ENCODE results near the gene TTC39B. TPM values are rescaled to one million over a fixed set of nuclear protein-coding genes. Genes with fewer than 3 reads are reported as not detected.
A peak's percentile ranks its signal among the peaks of the same experiment; 100 is the strongest.

TTC39B gene
- total and polyA plus RNA-seq, 9 donors: 1.4 to 4.3 (median 2.4) TPM

DNA sequence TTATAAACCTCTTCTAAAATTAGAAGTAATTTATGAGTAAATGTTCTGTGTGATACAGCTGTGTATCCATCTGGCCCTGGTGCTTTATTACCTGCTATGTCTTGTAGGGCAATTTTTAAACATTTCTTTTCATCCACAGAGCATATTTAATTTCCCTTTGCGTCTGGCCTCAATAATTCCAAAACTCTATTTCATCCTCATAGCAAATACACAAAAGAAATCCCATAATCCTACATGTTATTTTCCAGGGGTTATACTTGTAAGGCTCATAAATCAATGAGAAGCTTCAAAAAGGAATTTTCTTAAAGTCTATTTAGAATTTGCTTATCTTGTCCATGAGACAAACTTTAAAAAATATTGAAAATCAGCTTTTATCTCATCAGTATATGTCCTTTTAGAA is 167.0 kb downstream of the TTC39B start:
- peak; percentile 46 for DNase-seq
- no CpG with 5 or more reads among the region's 1 CpG for WGBS (ENCODE audit: insufficient coverage)
- peaks cover 8% of the 10 kb centered on the region for H3K4me1 ChIP-seq (ENCODE audit: control insufficient read depth, insufficient read depth, low read length)
- H3K36me3 ChIP-seq (ENCODE audit: control insufficient read depth, insufficient read depth, low read length): no peaks in the 10 kb centered on the region
- no peaks in the 10 kb centered on the region for H3K9me3 ChIP-seq (replicated peaks; ENCODE audit: control insufficient read depth, low read depth, low read length)
- H3K27me3 ChIP-seq (ENCODE audit: control insufficient read depth, insufficient read depth, low read length): no peaks in the 10 kb centered on the region
- no peak overlapping the region for H3K4me3 ChIP-seq (ENCODE audit: low read length)
- H3K27ac ChIP-seq (ENCODE audit: low read length): no peak overlapping the region

DNA sequence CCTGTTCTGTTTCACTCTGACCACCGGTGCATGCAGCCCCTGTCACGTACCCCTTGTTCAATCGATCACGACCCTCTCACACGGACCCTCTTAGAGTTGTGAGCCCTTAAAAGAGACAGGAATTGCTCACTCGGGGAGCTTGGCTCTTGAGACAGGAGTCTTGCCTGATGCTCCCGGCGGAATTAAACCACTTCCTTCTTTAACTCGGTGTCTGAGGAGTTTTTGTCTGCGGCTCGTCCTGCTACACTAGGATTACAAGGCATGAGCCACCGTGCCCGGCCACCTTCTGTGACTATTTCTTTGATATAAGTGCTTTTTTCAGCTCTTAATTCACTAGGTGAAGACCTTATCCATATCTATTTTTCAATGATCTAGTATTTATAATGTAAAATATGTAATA is 167.5 kb downstream of the TTC39B start:
- H3K4me1 ChIP-seq (ENCODE audit: control insufficient read depth, insufficient read depth, low read length): peaks cover 8% of the 10 kb centered on the region
- 32% methylated on average over 8 of the region's 13 CpGs for WGBS (ENCODE audit: insufficient coverage)
- no peak overlapping the region for H3K4me3 ChIP-seq (ENCODE audit: low read length)
- no peaks in the 10 kb centered on the region for H3K27me3 ChIP-seq (ENCODE audit: control insufficient read depth, insufficient read depth, low read length)
- peak; percentile 52 for DNase-seq
- H3K9me3 ChIP-seq (replicated peaks; ENCODE audit: control insufficient read depth, low read depth, low read length): no peaks in the 10 kb centered on the region
- H3K27ac ChIP-seq (ENCODE audit: low read length): no peak overlapping the region
- no peaks in the 10 kb centered on the region for H3K36me3 ChIP-seq (ENCODE audit: control insufficient read depth, insufficient read depth, low read length)

DNA sequence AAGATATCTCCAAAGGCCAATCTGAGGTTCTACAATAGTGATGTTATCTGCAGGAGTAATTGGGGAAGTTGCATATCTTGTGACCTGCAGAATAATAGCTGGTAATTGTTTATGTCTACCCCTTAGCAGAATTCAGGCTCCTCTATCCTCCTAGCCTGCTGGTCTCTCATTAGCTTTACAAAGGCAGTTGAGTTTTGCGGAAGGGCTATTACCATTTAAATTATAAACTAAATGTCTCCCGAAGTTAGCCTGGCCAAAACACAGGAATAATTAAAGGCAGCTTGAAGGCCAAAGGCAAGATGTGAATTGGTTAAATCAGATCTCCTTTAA is 168.7 kb downstream of the TTC39B start:
- H3K4me3 ChIP-seq (ENCODE audit: low read length): no peak overlapping the region
- WGBS (ENCODE audit: insufficient coverage): no CpG with 5 or more reads among the region's 2 CpGs
- no peaks in the 10 kb centered on the region for H3K36me3 ChIP-seq (ENCODE audit: control insufficient read depth, insufficient read depth, low read length)
- H3K9me3 ChIP-seq (replicated peaks; ENCODE audit: control insufficient read depth, low read depth, low read length): no peaks in the 10 kb centered on the region
- no peak overlapping the region for H3K27ac ChIP-seq (ENCODE audit: low read length)
- peaks cover 6% of the 10 kb centered on the region for H3K4me1 ChIP-seq (ENCODE audit: control insufficient read depth, insufficient read depth, low read length)
- no peaks in the 10 kb centered on the region for H3K27me3 ChIP-seq (ENCODE audit: control insufficient read depth, insufficient read depth, low read length)
- no peak for DNase-seq

DNA sequence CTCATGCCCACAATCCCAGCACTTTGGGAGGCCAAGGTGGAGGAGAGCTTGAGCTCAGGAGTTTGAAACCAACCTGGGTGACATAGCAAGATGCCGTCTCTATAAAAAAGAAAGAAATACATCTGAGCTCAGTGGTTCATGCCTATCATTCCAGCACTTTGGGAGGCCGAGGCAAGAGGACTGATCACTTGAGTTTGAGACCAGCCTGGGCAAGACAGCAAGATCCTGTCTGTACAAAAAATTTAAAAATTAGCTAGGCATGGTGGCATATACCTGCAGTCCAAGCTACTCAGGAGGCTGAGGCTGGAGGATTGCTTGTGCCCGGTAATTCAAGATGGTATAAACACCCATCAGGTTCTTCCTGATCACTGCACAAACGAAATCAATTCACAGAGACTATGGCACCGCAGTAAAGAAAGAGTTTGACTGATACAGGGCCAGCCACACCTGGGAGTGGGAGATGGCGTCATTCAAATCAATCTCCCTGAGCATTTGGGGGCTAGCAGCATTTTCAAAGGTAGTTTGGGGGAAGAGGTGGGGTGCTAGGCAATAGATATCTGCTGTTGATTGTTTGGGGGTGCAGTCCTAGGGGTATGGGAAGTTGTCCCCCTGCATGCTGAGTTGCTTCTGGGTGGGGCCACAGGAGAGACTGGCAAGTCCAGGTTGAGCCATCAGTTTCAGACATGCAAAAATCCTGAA is 169.2 kb downstream of the TTC39B start:
- 100% methylated on average over 3 of the region's 6 CpGs for WGBS (ENCODE audit: insufficient coverage)

DNA sequence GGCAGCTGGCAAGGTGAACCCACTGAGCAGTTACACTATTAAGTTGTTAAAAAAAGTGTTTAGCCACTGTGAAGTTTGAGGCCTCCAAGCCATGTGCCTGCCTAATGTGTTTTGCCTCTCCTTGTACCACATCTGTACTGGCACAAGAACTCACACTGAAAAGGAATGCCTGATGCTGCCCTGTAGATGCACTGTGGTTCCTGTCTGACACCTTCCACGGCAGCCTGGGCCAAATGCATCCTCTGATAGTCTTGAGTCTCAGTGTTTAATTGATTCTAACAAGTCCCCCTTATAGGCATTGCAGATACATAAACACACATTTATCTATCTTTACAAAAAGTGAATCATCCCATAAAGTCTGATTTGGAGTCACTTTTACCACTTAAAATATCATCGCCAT is 169.9 kb downstream of the TTC39B start:
- DNase-seq: no peak

More for the DNA sequence above, 169.2 kb downstream of the TTC39B start:
- DNase-seq: no peak
- no peaks in the 10 kb centered on the region for H3K27me3 ChIP-seq (ENCODE audit: control insufficient read depth, insufficient read depth, low read length)
- no peak overlapping the region for H3K4me3 ChIP-seq (ENCODE audit: low read length)
- peaks cover 6% of the 10 kb centered on the region for H3K4me1 ChIP-seq (ENCODE audit: control insufficient read depth, insufficient read depth, low read length)
- no peak overlapping the region for H3K27ac ChIP-seq (ENCODE audit: low read length)
- no peaks in the 10 kb centered on the region for H3K9me3 ChIP-seq (replicated peaks; ENCODE audit: control insufficient read depth, low read depth, low read length)
- H3K36me3 ChIP-seq (ENCODE audit: control insufficient read depth, insufficient read depth, low read length): no peaks in the 10 kb centered on the region

DNA sequence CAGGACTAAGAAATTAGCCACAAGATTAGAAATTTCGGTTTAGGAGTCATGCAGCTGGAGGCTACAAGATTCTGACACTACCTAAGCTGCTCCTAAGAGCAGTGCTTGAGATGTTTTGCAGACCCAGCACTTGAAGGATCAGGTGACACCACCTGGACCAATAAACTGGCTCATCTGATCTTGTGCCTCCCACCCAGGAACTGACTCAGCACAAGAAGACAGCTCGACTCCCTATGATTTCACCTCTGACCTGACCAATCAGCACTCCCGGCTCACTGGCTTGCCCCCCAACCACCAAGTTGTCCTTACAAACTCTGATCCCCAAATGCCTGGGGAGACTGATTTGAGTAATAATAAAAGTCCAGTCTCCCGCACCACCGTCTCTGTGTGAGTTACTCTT is 170.4 kb downstream of the TTC39B start:
- DNase-seq: no peak
- H3K27ac ChIP-seq (ENCODE audit: low read length): no peak overlapping the region
- H3K27me3 ChIP-seq (ENCODE audit: control insufficient read depth, insufficient read depth, low read length): no peaks in the 10 kb centered on the region
- H3K36me3 ChIP-seq (ENCODE audit: control insufficient read depth, insufficient read depth, low read length): no peaks in the 10 kb centered on the region
- no peaks in the 10 kb centered on the region for H3K9me3 ChIP-seq (replicated peaks; ENCODE audit: control insufficient read depth, low read depth, low read length)
- no peak overlapping the region for H3K4me3 ChIP-seq (ENCODE audit: low read length)
- peaks cover 6% of the 10 kb centered on the region for H3K4me1 ChIP-seq (ENCODE audit: control insufficient read depth, insufficient read depth, low read length)
- WGBS (ENCODE audit: insufficient coverage): 79% methylated on average over 3 of the region's 5 CpGs

More for the DNA sequence above, 169.9 kb downstream of the TTC39B start:
- Histone ChIP-seq H3K27ac (ENCODE audit: low read length) (no peak overlapping the region), H3K4me1 (ENCODE audit: control insufficient read depth, insufficient read depth, low read length) (peaks cover 6% of the 10 kb centered on the region), H3K4me3 (ENCODE audit: low read length) (no peak overlapping the region), H3K27me3 (ENCODE audit: control insufficient read depth, insufficient read depth, low read length) (no peaks in the 10 kb centered on the region), H3K36me3 (ENCODE audit: control insufficient read depth, insufficient read depth, low read length) (no peaks in the 10 kb centered on the region), H3K9me3 (replicated peaks; ENCODE audit: control insufficient read depth, low read depth, low read length) (no peaks in the 10 kb centered on the region)
- WGBS (ENCODE audit: insufficient coverage): 80% methylated on average over 1 of the region's 2 CpGs

DNA sequence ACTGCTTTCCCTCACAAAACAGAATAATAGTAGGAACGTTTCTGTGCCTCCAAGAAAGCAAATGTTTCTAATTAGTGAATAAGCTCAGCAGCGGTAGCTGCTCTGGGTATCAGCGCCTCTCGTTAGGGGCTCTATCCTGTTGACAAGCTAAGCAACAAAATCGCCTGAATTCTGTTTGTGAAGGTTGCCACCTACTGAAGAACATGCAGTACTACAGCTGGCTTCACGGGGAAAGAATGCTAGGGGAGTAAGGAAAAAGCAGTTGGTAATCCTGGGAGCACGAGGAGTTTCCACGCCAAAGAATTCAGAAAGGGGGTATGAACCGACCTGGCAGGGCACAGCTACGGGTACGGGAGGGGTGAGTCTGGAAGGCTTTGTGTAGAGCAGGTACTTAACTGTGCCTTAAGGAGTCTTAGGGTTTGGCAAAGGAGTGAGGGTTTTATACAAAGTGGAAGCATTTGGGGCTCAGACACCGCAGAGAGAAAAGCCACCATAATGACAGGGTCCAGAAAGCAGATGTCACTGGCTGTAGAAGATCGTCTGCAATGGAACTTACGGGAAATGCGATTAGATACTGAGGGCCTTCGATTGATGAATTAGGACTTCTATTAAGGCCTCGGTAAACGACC is 171.7 kb downstream of the TTC39B start:
- WGBS (ENCODE audit: insufficient coverage): 20% methylated on average over 18 of the region's 18 CpGs
- no peaks in the 10 kb centered on the region for H3K27me3 ChIP-seq (ENCODE audit: control insufficient read depth, insufficient read depth, low read length)
- no peak overlapping the region for H3K27ac ChIP-seq (ENCODE audit: low read length)
- peaks cover 6% of the 10 kb centered on the region for H3K4me1 ChIP-seq (ENCODE audit: control insufficient read depth, insufficient read depth, low read length)
- no peaks in the 10 kb centered on the region for H3K36me3 ChIP-seq (ENCODE audit: control insufficient read depth, insufficient read depth, low read length)
- DNase-seq: peak; percentile 93
- H3K4me3 ChIP-seq (ENCODE audit: low read length): no peak overlapping the region
- H3K9me3 ChIP-seq (replicated peaks; ENCODE audit: control insufficient read depth, low read depth, low read length): no peaks in the 10 kb centered on the region

DNA sequence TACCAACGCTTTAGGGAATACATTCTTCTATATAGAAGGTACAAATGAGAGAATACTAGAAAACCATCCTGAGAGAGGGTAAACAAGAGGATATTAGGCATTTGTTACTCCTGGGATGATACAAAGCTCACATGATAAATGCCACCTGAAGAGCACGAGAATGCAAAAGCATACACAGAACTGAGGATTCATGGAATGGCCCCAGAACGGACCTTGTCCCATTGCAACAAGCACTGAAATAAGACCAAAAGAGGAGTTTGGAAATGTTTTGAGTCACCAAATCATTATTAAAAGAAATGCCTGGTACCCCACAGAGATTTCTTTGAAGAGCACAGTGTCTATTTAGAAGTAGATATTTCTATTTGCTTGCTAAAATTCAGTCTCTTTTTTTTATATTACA is 173.5 kb downstream of the TTC39B start:
- H3K4me1 ChIP-seq (ENCODE audit: control insufficient read depth, insufficient read depth, low read length): peaks cover 6% of the 10 kb centered on the region
- H3K9me3 ChIP-seq (replicated peaks; ENCODE audit: control insufficient read depth, low read depth, low read length): no peaks in the 10 kb centered on the region
- H3K4me3 ChIP-seq (ENCODE audit: low read length): no peak overlapping the region
- DNase-seq: no peak
- H3K27me3 ChIP-seq (ENCODE audit: control insufficient read depth, insufficient read depth, low read length): no peaks in the 10 kb centered on the region
- no peaks in the 10 kb centered on the region for H3K36me3 ChIP-seq (ENCODE audit: control insufficient read depth, insufficient read depth, low read length)
- H3K27ac ChIP-seq (ENCODE audit: low read length): no peak overlapping the region
- WGBS (ENCODE audit: insufficient coverage): no CpG with 5 or more reads among the region's 3 CpGs

DNA sequence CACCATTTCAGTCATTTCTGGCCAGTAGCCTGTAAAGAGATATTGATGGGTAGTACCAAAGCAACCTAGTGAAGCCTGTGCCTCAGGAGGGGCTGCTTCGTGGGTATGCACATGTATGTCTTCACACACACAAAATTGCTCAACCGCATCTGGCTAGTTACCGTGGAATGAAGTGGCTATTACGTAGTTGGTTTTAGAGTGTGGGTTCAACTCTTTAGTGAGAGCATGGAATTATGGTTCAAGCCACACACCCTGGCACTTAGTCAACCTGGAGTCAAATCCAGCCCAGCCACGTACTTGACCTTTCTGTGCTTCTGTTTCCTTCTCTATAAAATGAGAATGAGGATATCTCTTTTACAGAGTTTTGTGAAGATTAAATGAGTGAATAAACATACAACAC is 174.9 kb downstream of the TTC39B start:
- Histone ChIP-seq H3K4me1 (ENCODE audit: control insufficient read depth, insufficient read depth, low read length) (peaks cover 6% of the 10 kb centered on the region), H3K9me3 (replicated peaks; ENCODE audit: control insufficient read depth, low read depth, low read length) (no peaks in the 10 kb centered on the region), H3K27ac (ENCODE audit: low read length) (no peak overlapping the region), H3K36me3 (ENCODE audit: control insufficient read depth, insufficient read depth, low read length) (no peaks in the 10 kb centered on the region), H3K27me3 (ENCODE audit: control insufficient read depth, insufficient read depth, low read length) (no peaks in the 10 kb centered on the region), H3K4me3 (ENCODE audit: low read length) (no peak overlapping the region)
- no peak for DNase-seq
- WGBS (ENCODE audit: insufficient coverage): 60% methylated on average over 2 of the region's 5 CpGs

DNA sequence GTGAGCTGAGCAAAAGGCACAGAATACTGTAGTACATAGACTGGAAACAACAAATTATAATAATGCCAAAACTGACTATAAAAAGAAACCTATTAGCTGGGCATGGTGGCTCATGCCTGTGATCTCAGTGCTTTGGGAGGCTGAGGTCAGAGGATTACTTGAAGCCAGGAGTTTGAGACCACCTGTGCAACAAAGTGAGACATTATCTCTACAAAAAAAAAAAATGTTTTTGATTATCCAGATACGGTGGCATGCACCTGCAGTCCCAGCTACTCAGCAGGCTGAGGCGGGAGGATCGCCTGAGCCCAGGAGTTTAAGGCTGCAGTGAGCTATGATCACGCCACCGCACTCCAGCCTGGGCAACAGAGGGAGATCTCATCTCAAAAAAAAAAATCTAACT is 175.9 kb downstream of the TTC39B start:
- DNase-seq: no peak
- no peak overlapping the region for H3K27ac ChIP-seq (ENCODE audit: low read length)
- 20% methylated on average over 1 of the region's 5 CpGs for WGBS (ENCODE audit: insufficient coverage)

More for the DNA sequence above, 175.9 kb downstream of the TTC39B start:
- no peaks in the 10 kb centered on the region for H3K27me3 ChIP-seq (ENCODE audit: control insufficient read depth, insufficient read depth, low read length)
- H3K4me3 ChIP-seq (ENCODE audit: low read length): no peak overlapping the region
- no peaks in the 10 kb centered on the region for H3K36me3 ChIP-seq (ENCODE audit: control insufficient read depth, insufficient read depth, low read length)
- H3K4me1 ChIP-seq (ENCODE audit: control insufficient read depth, insufficient read depth, low read length): peaks cover 6% of the 10 kb centered on the region
- no peaks in the 10 kb centered on the region for H3K9me3 ChIP-seq (replicated peaks; ENCODE audit: control insufficient read depth, low read depth, low read length)

Data from muscle of leg (tissue), 11 donors.